NCI-H1105 (cell line): ENCODE results near the gene ERC2.

Source experiments
- DNase-seq: peaks from one replicate; lab custom pipeline; 2025; lab: John Stamatoyannopoulos, UW

ERC2 gene

DNA sequence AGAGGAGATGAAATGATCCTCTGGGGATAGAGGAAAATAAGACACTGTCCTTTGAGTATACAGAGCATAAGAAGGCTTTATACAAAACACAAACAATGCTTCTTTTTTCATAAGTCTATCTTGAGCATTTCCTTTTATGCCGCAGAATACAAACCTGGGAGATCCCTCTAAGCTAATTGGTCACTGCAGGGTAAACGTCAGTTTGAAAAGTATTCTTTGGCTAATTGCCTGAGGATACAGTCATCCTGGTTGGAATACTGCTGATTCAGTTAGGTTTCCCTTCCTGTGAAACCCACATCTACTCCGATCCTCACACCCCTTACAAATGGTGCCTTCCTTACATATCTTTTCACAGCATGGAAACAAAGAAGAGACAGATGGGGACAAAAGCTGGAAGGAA, 991.8 kb downstream of the ERC2 start:
- DNase-seq = no peak

- no peak for DNase-seq
These were observed 994.0 kb downstream of the ERC2 start for GRCh38 chr3:55474213-55474632.

DNA sequence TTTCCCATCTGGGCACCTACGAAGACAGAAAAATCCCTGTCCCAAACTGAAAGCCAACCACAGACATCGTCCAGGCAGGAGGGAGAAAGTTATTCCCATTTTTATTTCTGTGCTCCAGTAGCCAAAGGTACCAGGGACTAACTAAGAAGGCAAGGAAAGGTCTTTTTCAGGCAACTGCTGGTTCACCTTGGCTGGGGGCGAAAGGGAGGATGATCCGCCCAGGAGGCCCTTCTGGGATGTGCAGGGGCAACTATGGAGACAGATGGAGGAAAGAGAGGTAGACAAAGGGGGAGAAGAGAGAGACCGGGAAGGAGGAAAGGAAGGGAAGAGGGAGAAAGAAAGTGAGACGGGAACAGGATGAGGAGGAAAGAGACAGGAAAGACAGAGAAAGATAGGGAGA, 994.5 kb downstream of the ERC2 start:
- DNase-seq = no peak

DNA sequence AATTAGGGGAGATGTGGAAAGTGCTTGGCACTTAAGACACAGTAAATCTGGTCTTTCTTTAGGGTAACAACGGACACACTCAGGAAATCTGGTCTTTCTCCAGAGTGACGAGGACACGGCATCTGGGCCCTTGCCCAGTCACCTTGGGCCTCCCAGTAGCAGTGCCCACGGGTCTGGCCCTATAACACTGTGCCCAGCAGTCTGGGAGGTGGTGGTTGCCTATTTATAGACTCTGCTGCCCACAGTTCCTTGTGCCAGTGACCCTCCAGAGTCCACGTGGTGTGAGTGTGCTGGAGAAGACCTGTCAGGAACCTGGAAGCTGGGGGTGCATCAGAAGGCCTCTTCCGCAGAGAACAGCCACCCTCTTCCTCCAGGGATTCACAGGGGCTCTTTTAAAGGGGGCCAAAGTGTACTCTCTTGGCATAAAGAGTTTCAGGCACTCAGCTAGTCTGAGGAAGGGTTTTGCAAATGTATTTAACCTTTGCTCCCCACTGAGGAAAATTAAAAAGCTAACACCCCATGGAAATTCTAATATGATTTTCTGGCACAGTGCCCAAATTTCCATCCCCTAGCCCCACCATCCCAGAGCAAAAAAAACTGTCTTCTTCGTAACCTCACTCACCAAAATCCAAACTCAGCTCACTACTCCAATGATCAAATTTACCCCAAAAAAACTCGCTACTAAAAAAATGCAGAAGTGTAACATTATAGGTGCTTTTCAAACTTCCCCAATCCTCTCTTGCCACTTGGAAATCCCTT, 996.6 kb downstream of the ERC2 start:
- DNase-seq = no peak

DNA sequence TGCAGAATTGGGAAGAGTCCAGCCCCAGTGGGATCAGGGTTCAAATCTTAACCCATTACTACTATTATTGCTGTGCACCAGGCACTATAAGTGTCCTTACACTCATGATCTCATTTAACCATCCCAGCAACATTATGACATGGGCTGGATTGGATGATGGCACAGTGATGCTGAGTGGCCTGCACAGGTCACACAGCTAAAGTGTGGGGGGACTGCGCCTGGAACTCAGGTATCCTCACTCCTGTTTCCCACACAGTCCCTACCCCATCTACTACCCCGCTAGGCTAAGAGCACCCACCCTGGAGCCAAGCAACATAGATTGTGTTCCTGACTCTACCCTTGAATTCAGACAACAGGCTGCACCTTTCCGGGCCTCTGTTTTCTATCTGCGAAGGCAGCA, 997.2 kb downstream of the ERC2 start:
- no peak for DNase-seq

- no peak for DNase-seq
These were observed 998.2 kb downstream of the ERC2 start for GRCh38 chr3:55469957-55470526.

- no peak for DNase-seq
These were observed 1000.0 kb downstream of the ERC2 start for GRCh38 chr3:55468251-55468650.

- no peak for DNase-seq
These were observed 1001.2 kb downstream of the ERC2 start for GRCh38 chr3:55467099-55467498.

DNA sequence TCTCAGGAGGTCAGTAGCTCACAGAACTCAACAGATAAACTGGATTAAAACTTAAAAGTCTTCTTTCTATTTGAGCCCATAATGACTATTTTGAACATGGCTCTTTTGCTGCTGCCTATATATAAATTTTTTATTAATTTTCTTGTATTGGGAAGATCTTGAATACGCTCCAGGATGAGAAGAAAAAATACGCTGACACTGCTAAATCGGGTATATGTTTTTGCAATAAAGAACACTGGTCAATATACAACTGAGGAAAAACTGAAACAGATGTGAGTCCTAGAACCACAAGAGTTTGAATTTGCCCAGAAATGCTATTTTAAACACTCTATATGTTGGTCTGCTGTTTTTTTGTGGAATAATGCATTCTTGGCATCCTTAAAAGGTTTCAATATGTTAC, 1001.7 kb downstream of the ERC2 start:
- no peak for DNase-seq

- DNase-seq = no peak
These were observed 1006.4 kb downstream of the ERC2 start for GRCh38 chr3:55461896-55462295.

DNA sequence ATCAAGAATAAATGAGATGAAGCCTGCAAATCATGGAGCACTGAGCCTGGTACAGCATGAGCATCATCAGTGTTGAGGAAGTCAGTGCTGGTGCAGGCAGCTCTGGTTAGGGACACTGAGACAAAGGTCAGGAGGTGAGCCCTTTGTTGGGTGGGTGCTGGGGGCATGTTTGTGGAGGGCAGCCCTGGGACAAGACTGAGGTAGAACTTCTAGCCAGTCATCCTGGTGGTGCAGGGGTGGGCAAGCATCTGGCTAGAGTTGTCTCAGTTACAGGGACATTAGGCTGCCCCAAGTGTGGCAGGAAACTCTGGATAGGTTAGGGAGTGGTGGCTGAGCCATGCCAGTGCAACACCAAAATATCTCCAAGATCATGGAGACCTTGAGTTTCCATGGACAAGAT, 1008.4 kb downstream of the ERC2 start:
- DNase-seq = no peak
